ENCODE results near the gene SCFD2. TPM values are rescaled to one million over a fixed set of nuclear protein-coding genes. Genes with fewer than 3 reads are reported as not detected.

Gene SCFD2
- polyA plus RNA-seq, 2 of the 4 experiments (the other 2 are of a cell fraction), result 7.6 to 10.8 TPM

GRCh38 chr4:53313510-53313909 is 52.4 kb downstream of the SCFD2 start:
- TF ChIP-seq POLR2A (IDR thresholded peaks at IDR 0.05; ENCODE audit: low read length), result no peak
- TF ChIP-seq SMC3 (IDR thresholded peaks at IDR 0.05), result 0 out of 3 replicates have a peak, but pooled peaks have one; percentile 26
- no peak for TF ChIP-seq HES2 (IDR thresholded peaks at IDR 0.05)
- TF ChIP-seq GATA3 (IDR thresholded peaks at IDR 0.05; ENCODE audit: borderline replicate concordance), result no peak
- TF ChIP-seq JUN (IDR thresholded peaks at IDR 0.05), result no peak
- peak; percentile 29; the same call in 2 of the 3 replicates for TF ChIP-seq CTCF (IDR thresholded peaks at IDR 0.05)
- no peak for TF ChIP-seq ATOH8 (CRISPR knock-in tag; IDR thresholded peaks at IDR 0.05; ENCODE audit: low read depth)
- no peak for TF ChIP-seq EP300 (IDR thresholded peaks at IDR 0.05)
- no peak for TF ChIP-seq NFE2L2 (conservative IDR thresholded peaks at IDR 0.05; ENCODE audit: low read length)
- no peak for TF ChIP-seq MYC (IDR thresholded peaks at IDR 0.05; ENCODE audit: borderline replicate concordance, low read length)
- TF ChIP-seq NR3C1 (IDR thresholded peaks at IDR 0.05), result no peak
- no peak for TF ChIP-seq FOXS1 (CRISPR knock-in tag; IDR thresholded peaks at IDR 0.05)
- TF ChIP-seq CEBPB (IDR thresholded peaks at IDR 0.05), result no peak
- TF ChIP-seq RAD21 (conservative IDR thresholded peaks at IDR 0.05 in 1 of 2, IDR thresholded peaks at IDR 0.05 in 1 of 2), result peak; percentile 48 to 52
- no peak for TF ChIP-seq ZC3H11A (IDR thresholded peaks at IDR 0.05)
- TF ChIP-seq POLR2AphosphoS2 (conservative IDR thresholded peaks at IDR 0.05; ENCODE audit: low read length), result no peak
- no peak for TF ChIP-seq HEYL (CRISPR knock-in tag; IDR thresholded peaks at IDR 0.05)
- POLR2A ChIA-PET, result no interaction called here
- H3K4me2 ChIP-seq, result no peak overlapping the region
- ATAC-seq, result peak; percentile 56 to 74; a peak in 4 of 6 replicates
- H3K9me3 ChIP-seq, result no peaks in the 10 kb centered on the region
- FAIRE-seq, result no peak
- H3K4me1 ChIP-seq, result no peaks in the 10 kb centered on the region
- WGBS (ENCODE audit: missing lambda C conversion rate), result 73% methylated on average over 3 of the region's 3 CpGs
- H3K27ac ChIP-seq, result no peak overlapping the region
- peak; percentile 5 to 46 for DNase-seq (ENCODE audit: low read depth in 1 of 2, low spot score in 1 of 2)
- CTCF ChIA-PET, result interaction anchor here (1.1 kb wide), 1 partner anchor 918 kb away, joined by 3 read pairs; no protein-coding TSS in a partner anchor
- H3K4me3 ChIP-seq, result no peak overlapping the region

GRCh38 chr4:53309321-53310040 is 56.4 kb downstream of the SCFD2 start:
- Histone ChIP-seq H3K27ac (no peak overlapping the region), H3K4me2 (no peak overlapping the region), H3K9me3 (no peaks in the 10 kb centered on the region), H3K4me1 (no peaks in the 10 kb centered on the region), H3K4me3 (no peak overlapping the region)
- POLR2A ChIA-PET, result no interaction called here
- TF ChIP-seq FOXS1 (CRISPR knock-in tag; IDR thresholded peaks at IDR 0.05) (no peak), EP300 (IDR thresholded peaks at IDR 0.05) (no peak), KDM5A (IDR thresholded peaks at IDR 0.05) (no peak), CHD4 (IDR thresholded peaks at IDR 0.05; ENCODE audit: borderline replicate concordance) (no peak), KDM1A (IDR thresholded peaks at IDR 0.05; ENCODE audit: low read depth) (no peak), ELK1 (IDR thresholded peaks at IDR 0.05; ENCODE audit: low read depth, low read length) (no peak), CHD2 (IDR thresholded peaks at IDR 0.05; ENCODE audit: low read length, partially characterized antibody) (no peak)
- WGBS (ENCODE audit: missing lambda C conversion rate), result 87% methylated on average over 4 of the region's 4 CpGs
- FAIRE-seq (no peak), ATAC-seq (no peak), DNase-seq (ENCODE audit: low read depth in 1 of 2, low spot score in 1 of 2) (no peak)
- CTCF ChIA-PET, result no interaction called here
